SJSA1 (cell line): Measurements from ENCODE around the gene FRMD4A. TPM values are rescaled to one million over a fixed set of nuclear protein-coding genes. Genes with fewer than 3 reads are reported as not detected.
"Not testable (repeated sequence)": the region's sequence is repeated elsewhere in the genome, so short reads cannot be mapped to it uniquely, and the experiment has no call there.

ENCODE experiments used
- DNase-seq, 2 experiments: peaks; one replicate each; pipeline ENCODE4 v3.0.0-alpha.2; 2015 to 2020; ENCODE audit warnings: low spot score in 2 of 2, low read depth in 1 of 2
- H3K27ac ChIP-seq: fragments of 250-450 bp; sonication (Bioruptor Pico); 2 replicates; pipeline ENCODE4 v1.5.1; 2020; ENCODE audit warnings: mild to moderate bottlenecking, moderate library complexity
- H3K27me3 ChIP-seq: fragments of 250-450 bp; sonication (Bioruptor Pico); replicated peaks from 2 replicates; pipeline ENCODE4 v1.5.1; 2020; ENCODE audit warnings: mild to moderate bottlenecking, moderate library complexity
- H3K36me3 ChIP-seq: fragments of 250-450 bp; sonication (Bioruptor Pico); 2 replicates; pipeline ENCODE4 v1.5.1; 2020; ENCODE audit warnings: mild to moderate bottlenecking
- H3K4me1 ChIP-seq: fragments of 250-450 bp; sonication (Bioruptor Pico); replicated peaks from 2 replicates; pipeline ENCODE4 v1.6.1; 2021; ENCODE audit warnings: mild to moderate bottlenecking
- H3K4me3 ChIP-seq: fragments of 250-450 bp; sonication (Bioruptor Pico); 2 replicates; pipeline ENCODE4 v1.5.1; 2020; ENCODE audit warnings: mild to moderate bottlenecking
- H3K9me3 ChIP-seq: fragments of 250-450 bp; sonication (Bioruptor Pico); replicated peaks from 2 replicates; pipeline ENCODE4 v1.5.1; 2020; ENCODE audit warnings: mild to moderate bottlenecking
- total RNA-seq: library from RNA; depleted of rRNA; stranded (reverse); fragments of >200 nt; shearing (Covaris generic); gene quantifications from 2 replicates; pipeline ENCODE4 v1.2.3, GENCODE V29; 2014

FRMD4A gene
- total RNA-seq, 1 experiment from 2014 or later = 6.2 TPM

DNA sequence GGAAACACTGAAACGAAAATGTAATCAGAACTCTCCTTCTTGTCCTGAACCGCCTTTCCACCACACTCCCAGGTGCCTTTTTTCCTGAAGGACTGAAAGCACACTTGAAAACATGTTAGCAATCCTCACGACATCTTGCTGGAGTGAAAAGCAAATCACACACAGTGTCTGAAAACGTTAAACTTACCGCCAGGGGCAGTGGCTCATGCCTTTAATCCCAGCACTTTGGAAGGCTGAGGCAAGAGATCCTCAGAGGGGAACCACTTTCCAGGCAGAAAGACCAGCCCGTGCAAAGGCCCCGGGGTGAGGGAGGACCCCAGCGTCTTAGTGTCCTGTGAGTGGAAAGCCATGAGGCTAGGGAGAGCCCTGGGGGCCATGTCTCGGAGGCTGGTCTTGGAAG, 533.6 kb downstream of the FRMD4A start:
- Histone ChIP-seq H3K4me1 (no peaks in the 10 kb centered on the region), H3K36me3 (no peaks in the 10 kb centered on the region), H3K27me3 (no peaks in the 10 kb centered on the region), H3K4me3 (no peak overlapping the region), H3K9me3 (no peaks in the 10 kb centered on the region), H3K27ac (no peak overlapping the region)
- DNase-seq = no peak

DNA sequence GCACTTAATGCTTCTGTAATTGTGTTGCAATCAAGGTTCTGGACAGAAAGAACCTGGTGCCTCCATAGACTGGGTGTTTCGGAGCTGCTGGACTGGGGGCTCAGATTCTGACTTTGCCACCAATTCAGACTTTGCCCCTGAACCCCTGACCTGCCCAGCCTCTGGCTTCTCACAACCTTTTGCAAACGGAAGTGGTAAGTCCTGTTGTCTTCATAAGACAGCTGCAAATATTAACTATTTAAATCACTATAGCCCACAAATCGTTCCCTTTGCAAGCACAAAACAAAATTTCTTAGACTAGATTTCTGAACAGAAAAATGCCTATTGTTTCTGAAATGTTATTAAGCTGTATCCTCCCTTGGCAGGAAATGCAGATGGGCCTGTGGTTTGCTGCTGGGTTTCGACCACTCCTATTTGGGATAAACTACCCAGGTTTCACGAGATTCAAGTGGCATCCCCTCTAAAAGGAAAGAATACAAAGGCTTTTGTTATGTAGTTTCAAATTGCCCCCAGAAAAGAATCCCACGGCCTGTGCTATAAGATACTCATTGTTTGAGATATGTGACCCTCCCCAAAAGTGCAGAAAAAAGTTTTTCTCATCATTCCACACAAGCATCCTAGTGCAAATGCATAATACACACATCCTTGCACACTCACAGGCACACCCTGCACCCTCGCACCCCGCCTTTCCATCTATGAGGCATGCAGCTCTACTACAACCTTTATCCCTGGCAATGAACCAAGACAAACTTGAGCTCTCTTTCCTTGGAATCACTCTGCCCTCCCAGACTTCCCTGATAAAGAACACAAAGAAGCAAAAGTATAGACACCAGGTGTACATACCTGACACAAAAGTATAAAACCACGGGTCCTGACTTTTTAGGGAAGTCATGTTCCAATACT, 534.8 kb downstream of the FRMD4A start:
- no peaks in the 10 kb centered on the region for H3K4me1 ChIP-seq
- H3K27me3 ChIP-seq = no peaks in the 10 kb centered on the region
- no peak for DNase-seq
- H3K27ac ChIP-seq = no peak overlapping the region
- no peaks in the 10 kb centered on the region for H3K36me3 ChIP-seq
- no peak overlapping the region for H3K4me3 ChIP-seq
- H3K9me3 ChIP-seq = no peaks in the 10 kb centered on the region

DNA sequence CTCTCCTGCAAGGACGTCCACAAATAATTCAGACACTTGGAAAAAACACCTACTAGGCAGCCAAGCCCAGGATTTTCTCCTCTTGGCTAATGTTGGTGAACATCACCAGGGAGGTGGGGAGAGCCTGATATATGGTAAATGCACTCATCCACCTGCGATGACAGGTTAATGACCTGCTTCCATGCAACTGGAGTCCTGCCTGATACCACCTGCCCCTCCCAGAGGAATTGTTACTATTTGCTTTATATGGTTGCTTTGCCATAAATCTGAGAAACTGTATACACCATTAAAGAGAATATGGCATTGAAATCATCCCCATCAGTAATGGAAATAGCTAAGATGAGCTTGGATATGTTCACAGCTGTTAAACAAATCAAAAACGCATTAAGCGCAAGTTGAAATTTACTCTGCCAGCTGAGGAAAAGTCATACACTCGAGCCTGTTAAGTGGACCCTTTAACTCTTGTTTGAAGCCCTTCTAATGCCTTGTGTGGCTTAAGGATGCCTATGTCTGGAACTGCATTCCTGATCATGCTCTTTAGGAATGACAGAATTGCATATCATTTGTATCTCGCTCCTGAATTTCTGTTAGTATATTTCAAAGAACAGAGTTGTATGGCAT, 535.6 kb downstream of the FRMD4A start:
- H3K4me1 ChIP-seq = peaks cover 3% of the 10 kb centered on the region
- DNase-seq = no peak

DNA sequence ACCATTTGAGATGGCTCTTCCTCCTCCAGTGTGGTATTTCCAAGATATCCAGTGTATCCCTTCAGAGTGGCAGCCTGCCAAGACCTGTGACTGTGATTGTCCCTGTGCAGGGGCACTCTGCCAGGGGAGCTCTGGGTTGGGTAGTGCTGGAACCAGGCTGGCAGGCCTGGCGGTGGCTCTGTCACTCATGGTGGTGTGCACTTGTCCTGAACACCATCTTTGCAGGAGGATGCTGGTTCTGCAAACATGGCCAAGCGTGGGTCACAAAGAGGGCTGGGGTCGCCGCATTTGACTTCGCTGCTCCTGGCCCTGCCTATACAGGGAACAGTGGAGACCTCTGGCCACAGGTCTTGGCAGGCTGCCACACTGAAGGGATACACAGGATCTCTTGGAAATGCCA, 538.7 kb downstream of the FRMD4A start:
- Histone ChIP-seq H3K36me3 (no peaks in the 10 kb centered on the region), H3K27ac (no peak overlapping the region), H3K9me3 (no peaks in the 10 kb centered on the region), H3K4me3 (no peak overlapping the region), H3K4me1 (peaks cover 33% of the 10 kb centered on the region), H3K27me3 (no peaks in the 10 kb centered on the region)
- no peak for DNase-seq

More for the DNA sequence above, 535.6 kb downstream of the FRMD4A start:
- H3K36me3 ChIP-seq = no peaks in the 10 kb centered on the region
- no peaks in the 10 kb centered on the region for H3K27me3 ChIP-seq
- H3K27ac ChIP-seq = no peak overlapping the region
- no peak overlapping the region for H3K4me3 ChIP-seq
- no peaks in the 10 kb centered on the region for H3K9me3 ChIP-seq

- Histone ChIP-seq H3K9me3 (no peaks in the 10 kb centered on the region), H3K4me3 (no peak overlapping the region), H3K27ac (no peak overlapping the region), H3K4me1 (peaks cover 36% of the 10 kb centered on the region), H3K27me3 (no peaks in the 10 kb centered on the region), H3K36me3 (no peaks in the 10 kb centered on the region)
- DNase-seq = no peak
These were observed 539.2 kb downstream of the FRMD4A start for GRCh38 chr10:13791483-13791882.

- peak in 1 of 2 experiments; percentile 43 for DNase-seq
- no peak overlapping the region for H3K4me3 ChIP-seq
- no peak overlapping the region for H3K27ac ChIP-seq
- H3K27me3 ChIP-seq = no peaks in the 10 kb centered on the region
- no peaks in the 10 kb centered on the region for H3K36me3 ChIP-seq
- H3K9me3 ChIP-seq = no peaks in the 10 kb centered on the region
- H3K4me1 ChIP-seq = peaks cover 36% of the 10 kb centered on the region
These were observed 540.5 kb downstream of the FRMD4A start for GRCh38 chr10:13790196-13790595.

- no peaks in the 10 kb centered on the region for H3K9me3 ChIP-seq
- H3K27me3 ChIP-seq = no peaks in the 10 kb centered on the region
- DNase-seq = peak in 1 of 2 experiments; percentile 52
- no peak overlapping the region for H3K4me3 ChIP-seq
- peaks cover 36% of the 10 kb centered on the region for H3K4me1 ChIP-seq
- no peaks in the 10 kb centered on the region for H3K36me3 ChIP-seq
- peak overlapping the region; percentile 69; the same call in 1 of the 2 replicates for H3K27ac ChIP-seq
These were observed 541.3 kb downstream of the FRMD4A start for GRCh38 chr10:13789448-13789829.

DNA sequence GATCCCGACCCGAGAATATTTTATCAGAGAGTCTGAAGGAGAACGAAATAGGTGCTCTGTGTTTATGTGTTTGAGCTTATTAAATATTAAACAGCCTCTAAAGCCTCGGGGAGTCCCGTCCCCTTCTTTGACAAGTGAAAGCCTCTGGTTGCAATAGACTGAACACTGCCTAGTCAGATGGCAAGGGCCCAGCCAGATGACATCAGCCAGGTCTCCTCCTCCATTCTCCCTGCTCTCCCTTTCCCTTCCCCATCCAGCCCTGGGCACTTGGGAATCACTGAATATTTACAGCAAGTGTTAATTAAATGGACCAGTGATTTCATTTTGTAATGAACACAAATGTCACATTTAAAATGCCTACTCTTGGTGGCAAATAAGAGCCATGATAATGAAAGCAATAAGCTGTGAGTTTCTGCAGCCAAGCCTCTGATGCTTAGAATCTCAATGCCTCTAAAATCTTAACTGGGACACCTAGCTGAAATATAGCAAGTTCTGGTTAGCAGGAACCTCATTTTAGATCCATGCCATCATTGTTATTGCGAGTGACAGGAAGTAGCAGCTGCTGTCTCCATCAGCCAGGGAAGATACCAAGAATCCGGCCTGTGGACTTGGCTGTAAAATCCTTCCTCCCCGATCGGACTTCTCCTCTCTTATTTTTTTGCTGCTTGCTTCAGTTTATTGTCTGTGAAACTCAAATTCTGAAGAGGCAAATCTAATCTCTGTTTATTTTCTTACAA, 541.8 kb downstream of the FRMD4A start:
- no peaks in the 10 kb centered on the region for H3K27me3 ChIP-seq
- no peaks in the 10 kb centered on the region for H3K36me3 ChIP-seq
- DNase-seq = peak in 1 of 2 experiments; percentile 26
- no peak overlapping the region for H3K4me3 ChIP-seq
- peak overlapping the region; percentile 69 for H3K27ac ChIP-seq
- peaks cover 36% of the 10 kb centered on the region for H3K4me1 ChIP-seq
- no peaks in the 10 kb centered on the region for H3K9me3 ChIP-seq

DNA sequence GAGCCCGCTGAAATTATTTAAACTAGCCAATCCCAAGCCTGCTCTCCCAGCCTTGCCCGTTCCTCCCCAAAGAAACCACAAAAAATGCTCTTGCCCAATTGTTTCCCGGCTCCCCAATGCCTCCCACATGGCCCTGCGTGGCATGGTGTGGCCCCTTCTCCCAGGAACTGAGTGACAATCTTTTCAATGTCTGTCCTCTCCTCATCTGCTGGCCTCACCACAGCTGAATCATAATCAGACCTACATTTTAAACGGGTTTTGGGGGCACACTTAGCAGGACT, 542.5 kb downstream of the FRMD4A start:
- Histone ChIP-seq H3K4me3 (no peak overlapping the region), H3K4me1 (peaks cover 36% of the 10 kb centered on the region), H3K36me3 (no peaks in the 10 kb centered on the region), H3K9me3 (no peaks in the 10 kb centered on the region), H3K27ac (peak overlapping the region; percentile 69), H3K27me3 (no peaks in the 10 kb centered on the region)
- peak in 1 of 2 experiments; percentile 12 for DNase-seq

GRCh38 chr10:13787015-13787421, 543.7 kb downstream of the FRMD4A start:
- peak overlapping the region; percentile 69 for H3K27ac ChIP-seq
- no peaks in the 10 kb centered on the region for H3K36me3 ChIP-seq
- H3K4me3 ChIP-seq = no peak overlapping the region
- no peaks in the 10 kb centered on the region for H3K27me3 ChIP-seq
- no peaks in the 10 kb centered on the region for H3K9me3 ChIP-seq
- DNase-seq = peak; percentile 66 to 68
- H3K4me1 ChIP-seq = peaks cover 36% of the 10 kb centered on the region

- Histone ChIP-seq H3K9me3 (no peaks in the 10 kb centered on the region), H3K4me3 (no peak overlapping the region), H3K4me1 (peaks cover 23% of the 10 kb centered on the region), H3K36me3 (no peaks in the 10 kb centered on the region), H3K27ac (no peak overlapping the region), H3K27me3 (no peaks in the 10 kb centered on the region)
- no peak for DNase-seq
These were observed 546.7 kb downstream of the FRMD4A start for GRCh38 chr10:13784067-13784466.

- Histone ChIP-seq H3K36me3 (no peaks in the 10 kb centered on the region), H3K27ac (no peak overlapping the region), H3K4me3 (no peak overlapping the region), H3K9me3 (no peaks in the 10 kb centered on the region), H3K4me1 (peaks cover 16% of the 10 kb centered on the region), H3K27me3 (no peaks in the 10 kb centered on the region)
- DNase-seq = no peak
These were observed 551.0 kb downstream of the FRMD4A start for GRCh38 chr10:13779748-13780147.

DNA sequence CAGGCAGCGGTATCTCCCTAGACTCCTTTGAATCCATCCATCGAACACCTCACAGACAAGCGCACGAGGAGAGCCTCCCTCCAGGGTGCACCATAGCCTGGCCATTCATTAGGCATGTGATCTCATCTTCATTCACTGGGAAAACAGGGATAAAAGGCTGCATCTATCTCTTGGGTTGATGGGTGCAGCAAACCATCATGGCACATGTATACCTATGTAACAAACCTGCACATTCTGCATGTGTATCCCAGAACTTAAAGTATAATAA, 552.1 kb downstream of the FRMD4A start:
- H3K27me3 ChIP-seq, H3K27ac ChIP-seq, H3K9me3 ChIP-seq, DNase-seq, H3K4me3 ChIP-seq, H3K36me3 ChIP-seq: not testable (repeated sequence)
- peaks cover 16% of the 10 kb centered on the region for H3K4me1 ChIP-seq

GRCh38 chr10:13776861-13777311, 553.8 kb downstream of the FRMD4A start:
- Histone ChIP-seq H3K27me3 (no peaks in the 10 kb centered on the region), H3K36me3 (no peaks in the 10 kb centered on the region), H3K27ac (no peak overlapping the region), H3K9me3 (no peaks in the 10 kb centered on the region), H3K4me1 (peaks cover 16% of the 10 kb centered on the region), H3K4me3 (no peak overlapping the region)
- no peak for DNase-seq
